ENCODE data around the gene CYP19A1.

Gene CYP19A1

DNA sequence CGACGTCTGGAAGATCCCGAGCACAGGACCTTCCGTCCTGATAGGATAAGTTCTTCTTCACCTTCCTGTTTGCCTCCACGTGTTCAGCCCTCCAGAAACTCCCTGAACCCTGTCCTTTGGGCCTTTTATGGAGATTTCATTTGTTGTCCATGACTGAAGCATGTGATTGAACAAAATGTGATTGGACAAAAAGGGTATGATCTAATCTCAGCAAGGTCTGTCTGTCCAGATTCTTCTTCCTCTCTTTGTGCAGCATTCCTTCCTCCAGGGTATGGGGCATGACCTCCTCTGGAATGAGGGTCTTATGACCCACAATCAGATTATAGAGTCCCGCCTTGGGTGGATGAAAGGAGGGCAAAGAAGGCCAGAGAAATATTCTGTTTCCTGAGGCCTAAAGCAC is at the start of gene CYP19A1:
Gene CYP19A1 (minus strand): TSS at position 101 of the 400 bp plus-strand sequence. CDS start 95,684 bp downstream, outside the sequence.
- no peak for DNase-seq (ENCODE audit: low read depth)

DNA sequence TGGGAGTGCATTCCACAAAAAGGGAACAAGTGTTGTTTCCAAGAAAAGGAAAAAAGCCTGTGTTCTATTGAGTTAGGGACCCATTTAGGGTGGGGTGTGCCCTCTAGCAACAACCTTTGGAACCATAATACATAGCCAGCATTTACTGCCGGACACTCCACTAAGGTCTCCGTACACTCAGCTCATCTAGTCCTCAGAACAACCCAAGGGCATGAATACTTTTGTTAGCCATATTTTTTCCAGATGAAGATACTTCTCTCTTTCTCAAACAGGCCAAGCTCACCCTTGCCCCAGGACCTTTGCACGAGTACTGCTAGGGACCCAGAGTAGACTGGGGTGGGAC is 49.3 kb upstream of the CYP19A1 start:
- no peak for DNase-seq (ENCODE audit: low read depth)

DNA sequence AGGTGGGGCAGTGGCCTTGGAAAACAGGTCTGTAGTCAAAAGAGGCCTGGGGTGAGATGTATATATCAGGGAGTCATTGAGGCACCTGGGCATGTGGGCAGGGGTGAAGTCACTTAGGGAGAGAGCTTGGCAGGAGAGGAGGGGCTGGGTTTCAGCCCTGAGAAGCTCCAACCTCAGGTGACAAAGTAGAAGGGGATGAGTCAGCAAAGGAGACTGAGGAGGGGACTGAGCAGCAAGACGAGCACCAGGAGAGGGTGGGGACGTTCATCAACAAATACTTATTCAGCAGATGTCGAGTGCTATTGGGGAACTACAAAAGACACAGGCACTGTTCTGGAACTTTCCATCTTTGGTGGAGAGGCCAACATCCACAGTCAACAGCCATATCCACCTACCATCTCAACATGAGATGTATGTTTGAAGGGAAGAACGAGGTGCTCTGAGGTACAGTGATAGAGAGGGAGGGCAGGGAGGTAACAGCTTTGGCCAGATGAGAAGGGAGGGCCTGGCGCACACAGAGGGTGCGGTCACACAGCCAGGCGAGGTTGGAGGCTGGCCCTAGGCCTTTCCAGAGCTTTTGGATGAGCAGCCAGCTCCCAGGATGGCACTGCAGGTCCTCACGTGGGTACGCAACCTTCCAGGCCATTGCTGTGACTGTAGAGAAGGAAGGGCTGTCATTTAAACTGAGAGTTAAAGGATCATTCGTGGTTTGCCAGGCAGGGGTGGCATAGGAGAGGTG is 48.7 kb upstream of the CYP19A1 start:
- no peak for DNase-seq (ENCODE audit: low read depth)

- DNase-seq (ENCODE audit: low read depth), result no peak
Observed at GRCh38 chr15:51386486-51386885, 48.1 kb upstream of the CYP19A1 start.

- DNase-seq (ENCODE audit: low read depth), result no peak
Observed at GRCh38 chr15:51386029-51386428, 47.6 kb upstream of the CYP19A1 start.

DNA sequence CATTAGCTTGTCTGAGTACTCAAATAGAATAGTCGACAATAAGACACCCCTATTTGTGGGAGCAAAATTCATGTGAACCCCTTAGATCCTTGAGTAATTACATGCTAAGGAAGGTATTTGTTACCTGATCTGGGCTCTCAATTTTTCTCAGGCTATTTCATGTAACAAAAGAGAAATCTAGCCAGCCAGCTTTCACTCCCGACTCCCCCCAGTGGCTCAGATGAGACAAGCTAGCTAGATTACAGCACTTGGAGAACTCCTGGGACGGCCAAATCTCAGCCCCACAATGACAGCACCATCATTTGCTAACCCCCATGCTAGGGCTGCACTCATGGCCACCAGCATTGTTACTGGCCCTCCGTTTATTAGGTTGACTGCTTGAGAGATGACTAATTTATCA is 44.4 kb upstream of the CYP19A1 start:
- peak; percentile 60 for DNase-seq (ENCODE audit: low read depth)

DNA sequence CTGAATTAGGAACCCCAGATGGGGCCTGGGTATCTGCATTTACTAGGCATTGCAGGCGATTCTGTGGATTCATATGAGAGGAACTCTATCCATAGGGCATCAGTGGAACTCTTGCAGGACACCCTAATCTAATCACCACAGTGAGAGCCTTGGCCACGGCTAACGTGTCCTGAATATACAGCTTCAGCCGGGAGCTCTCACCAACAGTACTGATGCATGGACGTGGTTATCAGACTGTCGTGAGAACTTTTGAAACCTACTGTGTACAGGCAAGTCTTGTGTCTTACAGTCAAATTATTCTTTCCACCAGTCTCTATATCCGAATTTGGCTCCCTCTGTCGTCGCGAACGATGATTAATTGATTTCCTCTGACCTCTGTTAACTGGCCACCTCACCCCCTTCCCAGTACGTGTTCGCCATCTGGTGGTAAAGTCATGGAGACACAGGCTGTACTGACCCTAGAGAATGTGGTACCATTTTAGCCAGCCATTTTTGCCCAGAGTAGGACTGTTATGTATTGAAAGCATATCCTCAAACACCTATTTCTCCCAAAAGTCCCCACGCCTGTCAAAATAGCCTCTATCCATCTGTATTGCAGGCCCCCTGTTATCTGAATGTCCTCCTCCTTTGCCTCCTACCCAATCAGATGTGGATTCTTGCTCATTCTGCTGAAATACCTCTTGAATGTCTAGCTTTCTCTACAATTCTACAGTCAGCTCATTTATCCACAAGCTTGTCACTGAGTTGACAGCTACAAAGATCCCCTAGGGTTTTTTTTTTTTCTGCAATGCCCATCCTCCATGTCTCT is 42.8 kb upstream of the CYP19A1 start:
- peak; percentile 79 for DNase-seq (ENCODE audit: low read depth)

- DNase-seq (ENCODE audit: low read depth), result no peak
Observed at GRCh38 chr15:51379390-51379789, 41.0 kb upstream of the CYP19A1 start.

GRCh38 chr15:51378406-51378805 is 40.0 kb upstream of the CYP19A1 start:
- no peak for DNase-seq (ENCODE audit: low read depth)

DNA sequence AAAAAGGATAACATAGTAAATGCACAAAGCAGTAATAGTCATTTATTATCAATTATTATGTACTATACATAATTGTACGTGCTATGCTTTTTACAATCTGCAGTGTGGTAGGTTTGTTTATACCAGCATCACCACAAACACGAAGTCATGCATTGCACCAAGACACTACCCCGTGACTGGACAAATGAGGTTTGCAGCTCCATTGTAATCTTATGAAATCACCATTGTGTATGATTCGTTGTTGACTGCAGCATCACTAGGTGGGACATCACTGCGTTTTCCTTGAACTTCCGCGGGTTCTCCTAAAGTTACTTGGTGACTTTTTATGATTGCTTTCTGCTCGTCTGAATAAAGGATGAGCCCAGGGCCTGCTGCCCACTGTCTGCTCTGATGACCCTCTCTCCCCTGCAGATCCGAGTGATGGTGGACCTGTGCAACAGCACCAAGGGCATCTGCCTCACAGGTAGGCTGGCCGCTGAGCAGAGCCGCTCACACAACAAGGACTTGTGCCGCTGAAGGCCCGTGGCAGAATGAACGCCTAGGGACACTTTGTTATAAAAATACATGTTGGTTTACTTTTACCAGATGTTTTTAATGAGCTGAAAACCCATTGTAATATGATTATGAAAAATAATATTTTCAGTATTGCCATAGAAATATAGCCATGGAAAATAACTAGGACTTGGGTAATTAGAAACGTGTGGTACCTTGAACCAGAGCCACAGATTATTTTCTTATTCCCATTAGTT is 38.8 kb upstream of the CYP19A1 start:
- DNase-seq (ENCODE audit: low read depth), result peak; percentile 95

- peak; percentile 83 for DNase-seq (ENCODE audit: low read depth)
Observed at GRCh38 chr15:51375966-51376640, 37.7 kb upstream of the CYP19A1 start.

DNA sequence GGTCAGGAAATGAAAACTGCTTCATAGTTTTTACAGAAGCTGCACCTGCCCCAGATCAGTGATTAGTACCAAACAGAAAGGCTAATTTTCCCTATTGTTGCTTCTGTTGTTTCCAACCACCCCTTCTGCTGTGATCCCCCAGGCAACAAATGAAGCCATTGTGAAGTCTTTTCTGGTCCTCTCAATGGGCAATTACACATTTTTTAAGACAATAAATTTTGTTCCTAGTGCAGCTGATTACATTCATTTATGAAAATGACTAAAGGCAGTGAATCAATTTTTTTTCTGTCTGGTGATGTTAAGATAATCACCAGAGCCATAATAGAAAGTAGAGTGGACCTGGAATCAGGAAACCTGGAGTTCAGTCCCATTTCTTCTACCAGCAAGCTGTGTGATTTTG is 35.7 kb upstream of the CYP19A1 start:
- no peak for DNase-seq (ENCODE audit: low read depth)

DNA sequence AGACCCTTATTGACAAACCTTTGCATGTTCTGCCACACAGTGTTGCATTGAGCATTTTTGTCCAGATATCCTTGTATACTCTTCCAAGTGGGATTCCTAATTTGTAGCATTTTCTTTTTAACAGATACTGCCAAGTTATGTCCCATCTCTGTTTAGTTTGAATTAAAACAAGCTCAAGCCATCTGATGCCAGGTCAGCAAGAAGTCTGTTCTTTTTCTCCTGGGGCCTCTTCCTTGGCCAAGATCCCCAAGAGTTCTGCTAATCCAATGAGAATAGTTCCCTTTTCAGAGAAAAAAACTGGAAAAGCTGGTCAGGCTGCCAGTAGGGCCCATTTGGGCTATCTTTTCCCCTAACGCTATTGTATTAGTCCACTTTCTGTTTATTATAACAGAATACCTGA is 32.9 kb upstream of the CYP19A1 start:
- no peak for DNase-seq (ENCODE audit: low read depth)

GRCh38 chr15:51369451-51369761 is 31.0 kb upstream of the CYP19A1 start:
- DNase-seq (ENCODE audit: low read depth), result no peak

DNA sequence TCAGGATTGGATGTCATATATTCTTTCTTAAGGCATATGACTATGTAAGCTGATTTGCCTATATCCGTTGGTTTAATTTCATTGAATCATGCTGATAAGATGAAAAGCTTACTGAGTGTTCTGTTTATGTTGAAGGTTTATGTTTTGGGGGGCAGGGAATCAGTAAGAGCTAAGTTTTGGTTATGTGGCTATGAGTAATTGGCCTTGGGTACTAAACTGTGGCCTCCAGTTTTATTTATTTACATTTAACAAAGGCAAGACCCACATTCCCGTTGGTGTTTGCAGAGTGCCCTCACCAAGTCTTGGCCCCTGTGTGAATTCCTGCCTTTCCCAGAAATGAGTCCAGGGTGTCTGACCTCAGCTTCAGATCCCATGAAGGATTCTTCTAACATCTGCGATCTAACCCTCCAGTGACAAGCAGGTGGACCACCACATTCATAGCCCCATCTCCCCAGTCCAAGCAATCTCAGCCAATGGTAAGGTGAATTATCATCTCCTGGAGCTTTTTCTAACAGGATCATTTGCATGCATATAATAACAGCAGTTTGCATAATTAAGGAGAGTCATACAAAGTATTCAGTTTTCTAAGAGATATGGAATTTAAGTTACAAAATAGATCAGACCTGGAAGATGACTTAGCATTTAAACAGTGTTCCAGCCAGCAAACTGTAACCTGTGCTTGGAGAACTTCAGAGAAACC is 30.5 kb upstream of the CYP19A1 start:
- peak; percentile 95 for DNase-seq (ENCODE audit: low read depth)

DNA sequence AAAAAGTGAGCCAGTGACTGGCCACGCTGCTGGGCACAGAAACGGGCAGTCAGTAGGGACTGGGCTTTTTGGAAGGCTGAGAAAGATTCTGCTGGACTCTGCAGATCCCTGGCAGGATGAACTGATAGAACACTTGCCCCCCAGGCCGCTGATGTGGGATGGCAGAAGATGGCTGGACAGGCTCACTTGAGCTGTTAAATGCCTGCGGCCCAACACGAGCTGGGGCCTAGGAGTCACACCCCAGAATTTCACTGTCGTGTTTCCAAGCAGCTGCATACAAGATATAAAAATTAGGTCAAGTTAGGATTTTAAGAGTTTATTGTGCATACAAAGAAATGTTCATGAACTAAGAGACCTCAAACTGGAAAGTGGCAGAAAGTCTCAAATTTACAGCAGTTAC is 29.9 kb upstream of the CYP19A1 start:
- no peak for DNase-seq (ENCODE audit: low read depth)

DNA sequence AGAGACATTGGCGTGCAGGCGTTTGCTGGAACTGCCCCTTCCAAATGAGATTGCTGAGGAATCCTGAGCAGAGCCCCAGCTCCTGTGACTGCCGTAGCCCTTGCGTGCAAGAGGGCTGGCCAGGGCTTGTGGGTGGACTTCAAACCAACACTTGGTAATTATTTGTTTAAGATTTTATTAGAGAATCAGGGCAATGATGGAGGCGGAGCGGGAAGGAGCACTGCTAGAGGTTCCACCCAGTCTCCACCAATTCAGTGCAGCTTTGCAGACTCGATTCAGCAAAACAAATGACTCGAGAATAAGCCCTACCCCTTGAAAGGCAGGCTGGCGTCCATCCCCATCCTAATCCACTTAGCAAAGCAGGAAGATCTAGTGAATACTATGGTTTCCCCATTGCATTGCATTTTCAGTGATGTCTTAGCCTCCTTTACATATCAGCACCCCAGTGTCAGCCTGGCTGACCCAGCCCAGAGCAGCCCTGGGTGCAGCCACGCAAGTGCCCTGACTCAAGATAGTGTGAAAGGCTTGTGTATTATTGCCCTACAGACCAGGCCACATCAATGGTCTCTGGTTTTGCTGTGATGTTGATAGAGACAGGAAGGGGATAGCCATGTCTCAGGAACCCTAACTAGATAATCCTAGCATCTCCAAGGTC is 29.1 kb upstream of the CYP19A1 start:
- DNase-seq (ENCODE audit: low read depth), result peak; percentile 23

DNA sequence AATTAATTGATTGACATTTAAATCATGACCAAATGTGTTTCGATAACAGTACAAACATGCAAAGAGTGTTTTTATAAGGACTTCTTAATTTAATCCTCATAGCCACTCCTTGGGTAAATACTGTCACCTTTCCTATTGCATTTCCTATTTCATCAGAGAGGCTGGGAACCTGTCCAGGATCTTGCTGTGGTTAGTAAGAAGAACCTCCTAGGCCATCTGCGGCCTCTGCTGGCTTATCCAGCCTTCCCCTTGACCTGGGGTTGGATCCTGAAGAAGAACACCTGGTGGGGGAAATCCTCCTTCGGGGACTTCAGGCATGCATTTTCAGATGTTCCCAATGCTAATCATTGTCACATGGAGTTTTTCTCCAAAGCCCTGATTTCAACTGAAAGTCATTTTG is 28.5 kb upstream of the CYP19A1 start:
- DNase-seq (ENCODE audit: low read depth), result peak; percentile 90

DNA sequence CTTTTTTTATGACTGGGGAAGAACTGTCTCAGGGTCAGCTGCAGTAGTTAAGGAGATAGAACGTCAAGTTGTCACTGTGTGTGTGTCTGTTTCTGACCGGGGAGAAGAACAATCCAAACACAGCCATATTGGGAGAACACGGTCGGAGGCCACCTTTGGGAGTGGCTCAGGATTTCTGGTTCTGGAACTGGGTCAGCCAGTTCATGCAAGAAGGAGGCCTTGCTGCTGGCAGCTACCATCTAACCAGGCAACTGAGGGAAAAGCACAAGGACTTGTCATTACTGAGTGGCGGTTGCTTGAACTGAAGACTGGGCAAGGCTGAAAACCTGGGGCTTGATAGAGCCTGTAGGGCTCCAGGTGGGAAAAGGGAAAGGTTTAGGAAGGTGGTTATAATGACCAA is 27.7 kb upstream of the CYP19A1 start:
- DNase-seq (ENCODE audit: low read depth), result no peak

DNA sequence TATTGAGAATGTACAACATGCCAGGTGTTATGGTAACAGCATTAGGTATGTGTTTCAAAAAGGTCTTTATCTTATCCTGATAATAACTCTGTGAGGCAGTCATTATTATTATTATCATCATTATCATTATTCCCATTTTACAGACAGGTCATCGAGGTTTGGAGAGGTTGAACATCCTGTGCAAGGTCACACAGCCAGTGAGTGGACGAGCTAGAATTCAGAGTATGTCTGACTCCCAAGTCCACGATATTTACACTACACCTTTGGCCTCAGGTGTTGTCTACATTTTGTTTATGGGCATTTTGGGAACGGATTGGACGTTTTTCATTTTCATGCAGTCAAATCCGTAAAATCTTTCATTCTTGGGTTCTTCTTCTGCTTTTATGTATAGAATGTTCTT is 27.0 kb upstream of the CYP19A1 start:
- no peak for DNase-seq (ENCODE audit: low read depth)

GRCh38 chr15:51363383-51363782 is 25.0 kb upstream of the CYP19A1 start:
- DNase-seq (ENCODE audit: low read depth), result no peak
